ENCODE results near the gene KIAA0825. TPM values are rescaled to one million over a fixed set of nuclear protein-coding genes. Genes with fewer than 3 reads are reported as not detected.

The KIAA0825 gene
- total RNA-seq, 5 donors from 2014 or later (not counting 1 experiment from before 2014, with no cell fraction given): 1.4 to 4.0 (median 1.6) TPM

DNA sequence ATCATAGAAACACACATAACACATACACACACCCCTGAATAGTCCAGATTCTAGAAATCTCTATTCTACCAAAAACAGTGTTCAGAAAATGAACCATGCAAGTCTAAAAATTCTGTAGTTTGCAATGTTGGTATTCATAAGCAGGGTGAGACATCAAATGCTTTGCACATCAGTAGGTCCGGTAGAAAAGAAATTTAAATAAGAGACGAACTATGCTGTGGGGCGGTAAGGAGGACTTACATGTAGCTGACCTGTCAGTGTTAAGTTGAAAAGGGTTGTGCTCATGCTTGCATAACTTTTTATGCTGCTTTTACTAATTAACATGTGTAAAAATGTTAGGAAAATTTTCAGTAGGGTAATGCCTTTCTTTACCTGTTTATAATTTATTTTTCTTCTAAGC lies 409.1 kb downstream of the KIAA0825 start:
- no peaks in the 10 kb centered on the region for H3K27me3 Mint-ChIP-seq
- no peaks in the 10 kb centered on the region for H3K27me3 ChIP-seq (replicated peaks in 1 of 2; ENCODE audit: control insufficient read depth in 2 of 2, extremely low read depth in 1 of 2, insufficient read depth in 2 of 2, low read length in 1 of 2)
- ATAC-seq (replicated peaks in 1 of 4) (no peak), DNase-seq (no peak)
- no peaks in the 10 kb centered on the region for H3K36me3 ChIP-seq (ENCODE audit: control insufficient read depth in 2 of 2, extremely low read depth in 1 of 2, insufficient read depth in 1 of 2, low read length in 1 of 2)
- no peaks in the 10 kb centered on the region for H3K4me1 Mint-ChIP-seq
- no peak overlapping the region for H3K4me3 ChIP-seq (ENCODE audit: control insufficient read depth in 1 of 2, extremely low read depth in 1 of 2, low read length in 1 of 2)
- ChIA-PET CTCF (no interaction called here), POLR2A (no interaction called here)
- no CpG with 5 or more reads among the region's 3 CpGs for WGBS (ENCODE audit: insufficient coverage)
- no peaks in the 10 kb centered on the region for H3K4me1 ChIP-seq (ENCODE audit: control insufficient read depth in 1 of 2, extremely low read depth in 1 of 2, insufficient read depth in 2 of 2, low read length in 2 of 2)
- H3K4me3 Mint-ChIP-seq: no peak overlapping the region
- no peaks in the 10 kb centered on the region for H3K9me3 Mint-ChIP-seq
- no peaks in the 10 kb centered on the region for H3K9me3 ChIP-seq
- no peak overlapping the region for H3K27ac Mint-ChIP-seq
- no peak overlapping the region for H3K27ac ChIP-seq (ENCODE audit: low read length)
- no peaks in the 10 kb centered on the region for H3K36me3 Mint-ChIP-seq

DNA sequence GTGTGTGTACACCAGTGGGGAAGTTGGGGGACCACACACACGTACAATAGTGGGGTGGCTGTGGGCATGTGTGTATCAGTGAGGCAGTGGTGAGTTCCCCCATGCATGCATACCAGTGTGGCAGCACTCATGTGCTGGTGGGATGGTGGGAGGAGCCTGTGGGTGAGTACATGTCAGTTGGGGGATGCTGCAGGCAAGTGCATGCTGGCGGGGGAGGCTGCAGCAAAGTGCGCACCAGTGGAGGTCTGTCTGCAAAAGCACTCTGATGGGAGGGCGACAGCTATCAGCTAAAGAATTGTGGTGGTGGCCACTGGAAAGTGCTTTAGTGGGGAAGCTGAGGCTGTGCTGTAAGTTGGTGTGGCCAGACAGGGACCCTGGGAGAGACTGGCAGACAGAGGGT lies 418.8 kb downstream of the KIAA0825 start:
- no peaks in the 10 kb centered on the region for H3K36me3 ChIP-seq (ENCODE audit: control insufficient read depth in 2 of 2, extremely low read depth in 1 of 2, insufficient read depth in 1 of 2, low read length in 1 of 2)
- H3K4me3 ChIP-seq (ENCODE audit: control insufficient read depth in 1 of 2, extremely low read depth in 1 of 2, low read length in 1 of 2): no peak overlapping the region
- Mint-ChIP-seq H3K27ac (no peak overlapping the region), H3K27me3 (peaks cover 1 to 6% of the 10 kb centered on the region in 2 donors), H3K36me3 (no peaks in the 10 kb centered on the region), H3K4me3 (no peak overlapping the region), H3K4me1 (no peaks in the 10 kb centered on the region), H3K9me3 (no peaks in the 10 kb centered on the region)
- H3K9me3 ChIP-seq: no peaks in the 10 kb centered on the region
- no peak overlapping the region for H3K27ac ChIP-seq (ENCODE audit: low read length)
- ATAC-seq (replicated peaks in 1 of 4): no peak
- no peaks in the 10 kb centered on the region for H3K27me3 ChIP-seq (replicated peaks in 1 of 2; ENCODE audit: control insufficient read depth in 2 of 2, extremely low read depth in 1 of 2, insufficient read depth in 2 of 2, low read length in 1 of 2)
- 93% methylated on average over 4 of the region's 4 CpGs for WGBS (ENCODE audit: insufficient coverage)
- H3K4me1 ChIP-seq (ENCODE audit: control insufficient read depth in 1 of 2, extremely low read depth in 1 of 2, insufficient read depth in 2 of 2, low read length in 2 of 2): no peaks in the 10 kb centered on the region
- ChIA-PET CTCF (no interaction called here), POLR2A (interaction anchor here in 1 of 2 donors (0.5 kb wide), 1 partner anchor 941 kb away, joined by 4 read pairs; no protein-coding TSS in a partner anchor)
- DNase-seq: no peak

DNA sequence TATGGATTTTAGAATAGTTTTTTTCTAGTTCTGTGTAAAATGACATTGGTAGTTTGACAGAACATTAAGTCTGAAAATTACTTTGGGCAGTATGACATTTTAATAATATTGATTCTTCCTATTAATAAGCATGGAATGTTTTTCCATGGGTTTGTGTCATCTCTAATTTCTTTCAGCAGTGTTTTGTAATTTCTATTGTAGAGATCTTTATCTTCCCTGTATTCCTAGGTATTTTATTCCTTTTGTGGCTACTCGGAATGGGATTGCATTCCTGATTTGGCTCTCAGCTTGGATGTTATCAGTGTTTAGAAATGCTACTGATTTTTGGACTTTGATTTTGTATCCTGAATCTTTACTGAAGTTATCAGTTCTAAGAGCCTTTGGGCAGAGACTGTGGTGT lies 420.4 kb downstream of the KIAA0825 start:
- WGBS (ENCODE audit: insufficient coverage): 100% methylated on average over 1 of the region's 1 CpG
- Mint-ChIP-seq H3K4me1 (no peaks in the 10 kb centered on the region), H3K36me3 (no peaks in the 10 kb centered on the region), H3K27me3 (peaks cover 1 to 6% of the 10 kb centered on the region in 2 donors), H3K4me3 (no peak overlapping the region), H3K27ac (no peak overlapping the region), H3K9me3 (no peaks in the 10 kb centered on the region)
- DNase-seq: no peak
- Histone ChIP-seq H3K9me3 (no peaks in the 10 kb centered on the region), H3K27ac (ENCODE audit: low read length) (no peak overlapping the region), H3K27me3 (replicated peaks in 1 of 2; ENCODE audit: control insufficient read depth in 2 of 2, extremely low read depth in 1 of 2, insufficient read depth in 2 of 2, low read length in 1 of 2) (no peaks in the 10 kb centered on the region), H3K4me3 (ENCODE audit: control insufficient read depth in 1 of 2, extremely low read depth in 1 of 2, low read length in 1 of 2) (no peak overlapping the region), H3K4me1 (ENCODE audit: control insufficient read depth in 1 of 2, extremely low read depth in 1 of 2, insufficient read depth in 2 of 2, low read length in 2 of 2) (no peaks in the 10 kb centered on the region), H3K36me3 (ENCODE audit: control insufficient read depth in 2 of 2, extremely low read depth in 1 of 2, insufficient read depth in 1 of 2, low read length in 1 of 2) (no peaks in the 10 kb centered on the region)
- ChIA-PET CTCF (no interaction called here), POLR2A (no interaction called here)
- ATAC-seq (replicated peaks in 1 of 4): no peak

DNA sequence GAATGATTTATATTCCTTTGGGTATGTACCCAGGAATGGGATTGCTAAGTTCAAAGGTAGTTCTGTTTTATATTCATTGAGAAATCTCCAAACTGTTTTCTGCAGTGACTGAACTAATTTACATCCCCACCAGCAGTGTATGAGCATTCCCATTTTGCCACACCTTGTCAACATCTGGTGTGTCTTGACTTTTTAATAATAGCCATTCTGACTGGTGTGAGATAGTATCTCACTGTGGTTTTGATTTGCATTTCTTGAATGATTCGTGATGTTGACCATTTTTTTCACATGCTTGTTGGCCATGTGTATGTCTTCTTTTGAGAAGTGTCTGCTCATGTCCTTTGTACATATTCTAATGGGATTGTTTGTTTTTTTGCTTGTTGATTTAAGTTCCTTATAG lies 421.5 kb downstream of the KIAA0825 start:
- POLR2A ChIA-PET: no interaction called here
- CTCF ChIA-PET: no interaction called here
- Mint-ChIP-seq H3K4me3 (no peak overlapping the region), H3K27me3 (peaks cover 1 to 6% of the 10 kb centered on the region in 2 donors), H3K4me1 (no peaks in the 10 kb centered on the region), H3K9me3 (no peaks in the 10 kb centered on the region), H3K36me3 (no peaks in the 10 kb centered on the region), H3K27ac (no peak overlapping the region)
- Histone ChIP-seq H3K27me3 (replicated peaks in 1 of 2; ENCODE audit: control insufficient read depth in 2 of 2, extremely low read depth in 1 of 2, insufficient read depth in 2 of 2, low read length in 1 of 2) (no peaks in the 10 kb centered on the region), H3K4me1 (ENCODE audit: control insufficient read depth in 1 of 2, extremely low read depth in 1 of 2, insufficient read depth in 2 of 2, low read length in 2 of 2) (no peaks in the 10 kb centered on the region), H3K27ac (ENCODE audit: low read length) (no peak overlapping the region), H3K36me3 (ENCODE audit: control insufficient read depth in 2 of 2, extremely low read depth in 1 of 2, insufficient read depth in 1 of 2, low read length in 1 of 2) (no peaks in the 10 kb centered on the region), H3K4me3 (ENCODE audit: control insufficient read depth in 1 of 2, extremely low read depth in 1 of 2, low read length in 1 of 2) (no peak overlapping the region), H3K9me3 (no peaks in the 10 kb centered on the region)
- ATAC-seq (replicated peaks in 1 of 4) (no peak), DNase-seq (no peak)
- 64% methylated on average over 1 of the region's 1 CpG for whole genome bisulfite sequencing (ENCODE audit: insufficient coverage)

DNA sequence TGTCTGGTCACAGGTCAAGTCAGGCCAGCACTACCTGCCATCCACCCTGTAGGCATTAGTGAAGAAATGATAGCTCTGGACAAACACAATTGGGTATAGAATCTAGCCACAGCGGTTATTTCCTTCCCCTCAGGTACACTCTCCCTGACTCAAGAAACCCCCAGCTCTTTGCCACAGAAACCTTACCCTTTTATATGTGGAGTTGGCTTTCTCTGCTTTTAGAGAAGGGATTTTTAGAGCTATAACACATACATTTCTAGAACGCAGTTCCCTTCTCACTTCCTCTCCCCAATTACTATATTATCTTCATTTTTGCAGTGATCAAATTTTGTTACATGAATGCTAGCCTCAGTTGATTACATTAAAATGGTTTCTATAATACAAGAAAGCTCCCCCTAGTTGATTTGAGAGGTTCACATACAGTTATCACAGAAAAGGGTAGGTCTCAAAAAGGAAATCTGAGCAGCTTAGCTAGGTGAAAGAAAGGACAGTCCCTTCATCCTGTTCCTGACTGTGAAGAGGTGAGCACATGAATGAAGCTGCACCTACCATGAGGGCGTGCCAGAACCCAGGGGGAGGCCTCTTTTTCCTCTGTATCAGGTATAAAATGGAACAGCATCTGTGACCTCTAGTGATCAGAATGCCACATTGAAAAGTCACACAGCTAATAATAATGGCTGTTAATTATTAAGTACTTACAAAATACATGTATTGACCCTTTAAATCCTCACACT lies 425.6 kb downstream of the KIAA0825 start:
- peaks cover 1 to 3% of the 10 kb centered on the region in 2 donors for H3K27me3 Mint-ChIP-seq
- no CpG with 5 or more reads among the region's 3 CpGs for WGBS (ENCODE audit: insufficient coverage)
- H3K36me3 Mint-ChIP-seq: no peaks in the 10 kb centered on the region
- H3K27ac Mint-ChIP-seq: no peak overlapping the region
- no peaks in the 10 kb centered on the region for H3K9me3 ChIP-seq
- DNase-seq (no peak), ATAC-seq (replicated peaks in 1 of 4) (no peak)
- no peak overlapping the region for H3K4me3 ChIP-seq (ENCODE audit: control insufficient read depth in 1 of 2, extremely low read depth in 1 of 2, low read length in 1 of 2)
- H3K4me3 Mint-ChIP-seq: no peak overlapping the region
- no peaks in the 10 kb centered on the region for H3K36me3 ChIP-seq (ENCODE audit: control insufficient read depth in 2 of 2, extremely low read depth in 1 of 2, insufficient read depth in 1 of 2, low read length in 1 of 2)
- no peaks in the 10 kb centered on the region for H3K4me1 Mint-ChIP-seq
- no peaks in the 10 kb centered on the region for H3K27me3 ChIP-seq (replicated peaks in 1 of 2; ENCODE audit: control insufficient read depth in 2 of 2, extremely low read depth in 1 of 2, insufficient read depth in 2 of 2, low read length in 1 of 2)
- H3K27ac ChIP-seq (ENCODE audit: low read length): no peak overlapping the region
- H3K4me1 ChIP-seq (ENCODE audit: control insufficient read depth in 1 of 2, extremely low read depth in 1 of 2, insufficient read depth in 2 of 2, low read length in 2 of 2): no peaks in the 10 kb centered on the region
- ChIA-PET POLR2A (no interaction called here), CTCF (interaction anchor here in 1 of 2 donors (0.6 kb wide), 1 partner anchor 9 kb away, joined by 4 read pairs; no protein-coding TSS in a partner anchor)
- peaks cover 0 to 7% (median 0%) of the 10 kb centered on the region in 3 donors for H3K9me3 Mint-ChIP-seq

DNA sequence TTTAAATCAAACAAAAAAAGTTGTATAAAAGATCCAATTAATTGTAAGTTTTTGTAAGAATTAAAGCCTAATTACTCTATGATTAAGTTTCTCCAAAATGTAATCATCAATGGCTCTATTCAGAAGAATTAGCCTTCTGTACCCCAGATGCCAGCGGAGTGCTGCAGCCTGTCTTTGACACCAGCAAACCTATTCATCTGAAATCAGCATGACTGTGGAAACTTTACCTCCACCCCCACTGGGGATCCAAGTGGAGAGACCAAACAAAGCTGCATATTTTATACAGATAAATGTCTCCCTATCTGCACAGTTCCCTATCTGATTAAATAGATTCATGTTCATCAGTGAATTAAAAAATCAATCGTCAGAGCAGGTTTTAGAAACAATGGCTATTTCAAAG lies 426.8 kb downstream of the KIAA0825 start:
- ATAC-seq (replicated peaks in 1 of 4) (no peak), DNase-seq (no peak)
- H3K27ac ChIP-seq (ENCODE audit: low read length): no peak overlapping the region
- no peaks in the 10 kb centered on the region for H3K4me1 ChIP-seq (ENCODE audit: control insufficient read depth in 1 of 2, extremely low read depth in 1 of 2, insufficient read depth in 2 of 2, low read length in 2 of 2)
- H3K4me3 Mint-ChIP-seq: no peak overlapping the region
- no peak overlapping the region for H3K27ac Mint-ChIP-seq
- no peaks in the 10 kb centered on the region for H3K9me3 ChIP-seq
- CTCF ChIA-PET: no interaction called here
- H3K27me3 Mint-ChIP-seq: peaks cover 0 to 4% of the 10 kb centered on the region in 2 donors
- H3K4me3 ChIP-seq (ENCODE audit: control insufficient read depth in 1 of 2, extremely low read depth in 1 of 2, low read length in 1 of 2): no peak overlapping the region
- H3K27me3 ChIP-seq (replicated peaks in 1 of 2; ENCODE audit: control insufficient read depth in 2 of 2, extremely low read depth in 1 of 2, insufficient read depth in 2 of 2, low read length in 1 of 2): no peaks in the 10 kb centered on the region
- H3K4me1 Mint-ChIP-seq: no peaks in the 10 kb centered on the region
- POLR2A ChIA-PET: no interaction called here
- 100% methylated on average over 2 of the region's 2 CpGs for WGBS (ENCODE audit: insufficient coverage)
- H3K36me3 Mint-ChIP-seq: no peaks in the 10 kb centered on the region
- H3K9me3 Mint-ChIP-seq: peaks cover 0 to 7% (median 0%) of the 10 kb centered on the region in 3 donors
- no peaks in the 10 kb centered on the region for H3K36me3 ChIP-seq (ENCODE audit: control insufficient read depth in 2 of 2, extremely low read depth in 1 of 2, insufficient read depth in 1 of 2, low read length in 1 of 2)
